Spleen (tissue), 11 donors: ENCODE data around the gene CMYA5. TPM values are rescaled to one million over a fixed set of nuclear protein-coding genes. Genes with fewer than 3 reads are reported as not detected.
A peak's percentile ranks its signal among the peaks of the same experiment; 100 is the strongest.
"Not testable (repeated sequence)": the region's sequence is repeated elsewhere in the genome, so short reads cannot be mapped to it uniquely, and the experiment has no call there.

Experiments
- DNase-seq: peaks from one replicate; pipeline ENCODE4 v3.0.0-alpha.2; 2020
- H3K27ac ChIP-seq, 8 donors: fragments of 200-600 bp; sonication (generic) in 7 of 8; 1 replicate in 4 of 8; 2 replicates in 4 of 8; pipeline versions ENCODE4 v1.5.0 to v1.8.0; 2016 to 2021; ENCODE audit warnings: inconsistent platforms in 4 of 8, mild to moderate bottlenecking in 4 of 8, moderate library complexity in 1 of 8
- H3K27me3 ChIP-seq, 7 donors: fragments of 200-600 bp; sonication (generic) in 6 of 7; replicated peaks in 1 of 7; 1 replicate in 4 of 7; 2 replicates in 3 of 7; pipeline versions ENCODE4 v1.5.0 to v1.8.0; 2016 to 2021; ENCODE audit warnings: inconsistent platforms in 3 of 7, mild to moderate bottlenecking in 1 of 7
- H3K36me3 ChIP-seq, 6 donors: fragments of 200-600 bp; sonication (generic) in 5 of 6; 1 replicate in 4 of 6; 2 replicates in 2 of 6; pipeline versions ENCODE4 v1.5.0 to v1.8.0; 2016 to 2021; ENCODE audit warnings: inconsistent platforms in 2 of 6
- H3K4me1 ChIP-seq, 6 donors: fragments of 200-600 bp; sonication (generic) in 5 of 6; 1 replicate in 3 of 6; 2 replicates in 3 of 6; pipeline versions ENCODE4 v1.5.0 to v1.8.0; 2016 to 2021; ENCODE audit warnings: inconsistent platforms in 3 of 6
- H3K4me3 ChIP-seq, 8 donors: fragments of 200-600 bp; sonication (generic) in 7 of 8; 1 replicate in 4 of 8; 2 replicates in 4 of 8; pipeline versions ENCODE4 v1.5.0 to v1.8.0; 2016 to 2021; ENCODE audit warnings: inconsistent platforms in 4 of 8, mild to moderate bottlenecking in 4 of 8, moderate library complexity in 2 of 8
- H3K9me3 ChIP-seq, 8 donors: fragments of 200-600 bp; sonication (generic) in 7 of 8; 1 replicate in 4 of 8; 2 replicates in 4 of 8; pipeline versions ENCODE4 v1.5.0 to v1.8.0; 2016 to 2021; ENCODE audit warnings: inconsistent platforms in 4 of 8
- CTCF ChIP-seq, 11 experiments: fragments of 200-600 bp in 7 of 11; fragments of 450-650 bp in 4 of 11; sonication (generic) in 4 of 11; IDR thresholded peaks in 8 of 11; conservative IDR thresholded peaks in 3 of 11; 1 replicate in 7 of 11; 2 replicates in 4 of 11; pipeline versions ENCODE4 v1.4.0 to v1.8.0; 2016 to 2021; ENCODE audit warnings: antibody characterized with exemption in 11 of 11, inconsistent platforms in 4 of 11, mild to moderate bottlenecking in 1 of 11
- POLR2A ChIP-seq, 3 donors: fragments of 450-650 bp; IDR thresholded peaks; one replicate each; pipeline ENCODE4 v1.5.1; 2017; ENCODE audit warnings: antibody characterized with exemption in 3 of 3, mild to moderate bottlenecking in 1 of 3
- POLR2AphosphoS5 ChIP-seq, 3 donors: sonication (generic); formaldehyde crosslinking; IDR thresholded peaks; one replicate each; pipeline ENCODE4 v1.5.1; 2017; ENCODE audit warnings: antibody characterized with exemption in 3 of 3
- WGBS, 5 donors: extraction: QIAGEN DNeasy Blood & Tissue Kit in 3 of 5; methylation state at CpG; one replicate each; pipeline versions ENCODE4 v1.1.5 to v1.1.7; 2013 to 2018; 5-methylcytosine and 5-hydroxymethylcytosine counted together
- intact Hi-C: fragments of 100-400 bp; cut with DNase I; formaldehyde crosslinking; loops from one replicate; pipeline ENCODE4 v1.15.0; 2023; ENCODE audit warnings: low total_unique reads
- polyA plus RNA-seq, 3 donors: library from polyadenylated mRNA; stranded (reverse); fragments of 200-250 nt; gene quantifications; one replicate each; pipeline ENCODE4 v1.2.1, GENCODE V29; 2013
- total RNA-seq, 7 donors: library from RNA; depleted of rRNA in 3 of 7; stranded (reverse); fragments of >200 nt in 3 of 7; fragmentation: NEBNext Ultra II Directional in 4 of 7; extraction: Animal tissue kit (Norgen Biotek cat#: 25700) in 4 of 7; gene quantifications; one replicate each; pipeline versions ENCODE4 v1.1.0 to v1.2.1, GENCODE V29; 2016 to 2021
- donor health status: healthy with polysubstance abuse.
- donor health status: DM: no; HTN: no; CAD: no; lungs with moderate emphysema.
- donor health status: DM: no; HTN: no; CAD: no.
- donor health status: Bipolar disorder and iron deficiency.
- donor health status: healthy.
- donor health status: DM: no; HTN: no; CAD: no.
- donor health status: DM: yes; HTN: yes; CAD: no.

CMYA5 gene
- total and polyA plus RNA-seq, 10 donors, result 0.13 to 0.85 (median 0.28) TPM

- Histone ChIP-seq H3K4me3 (no peak overlapping the region), H3K27ac (no peak overlapping the region), H3K4me1 (no peaks in the 10 kb centered on the region), H3K9me3 (peaks cover 0 to 12% (median 7%) of the 10 kb centered on the region in 8 donors), H3K36me3 (no peaks in the 10 kb centered on the region), H3K27me3 (peaks cover 0 to 4% (median 0%) of the 10 kb centered on the region in 7 donors)
- 79 to 92% (median 85%) methylated on average over 4 of the region's 4 CpGs for WGBS, 5 donors
- TF ChIP-seq POLR2A (IDR thresholded peaks at IDR 0.05), result no peak
- no peak for TF ChIP-seq CTCF (IDR thresholded peaks at IDR 0.05 in 8 of 11, conservative IDR thresholded peaks at IDR 0.05 in 3 of 11)
- no peak for TF ChIP-seq POLR2AphosphoS5 (IDR thresholded peaks at IDR 0.05)
- DNase-seq, result no peak
- intact Hi-C loops, result no loop called here
Measured at GRCh38 chr5:79773612-79774011, 84.0 kb downstream of the CMYA5 start.

GRCh38 chr5:79774171-79774854 is 84.7 kb downstream of the CMYA5 start:
- WGBS, 5 donors, result 74 to 77% (median 76%) methylated on average over 13 of the region's 13 CpGs
- DNase-seq, result no peak
- peaks cover 0 to 8% (median 7%) of the 10 kb centered on the region in 8 donors for H3K9me3 ChIP-seq
- H3K4me1 ChIP-seq, result no peaks in the 10 kb centered on the region
- intact Hi-C loops, result no loop called here
- H3K4me3 ChIP-seq, result no peak overlapping the region
- TF ChIP-seq CTCF (IDR thresholded peaks at IDR 0.05 in 8 of 11, conservative IDR thresholded peaks at IDR 0.05 in 3 of 11) (no peak), POLR2A (IDR thresholded peaks at IDR 0.05) (no peak), POLR2AphosphoS5 (IDR thresholded peaks at IDR 0.05) (no peak)
- H3K27me3 ChIP-seq, result peaks cover 0 to 4% (median 0%) of the 10 kb centered on the region in 7 donors
- H3K27ac ChIP-seq, result no peak overlapping the region
- no peaks in the 10 kb centered on the region for H3K36me3 ChIP-seq

- Histone ChIP-seq H3K27ac (no peak overlapping the region), H3K36me3 (no peaks in the 10 kb centered on the region), H3K4me1 (no peaks in the 10 kb centered on the region), H3K9me3 (peaks cover 0 to 2% (median 2%) of the 10 kb centered on the region in 8 donors), H3K4me3 (no peak overlapping the region), H3K27me3 (peaks cover 0 to 4% (median 0%) of the 10 kb centered on the region in 7 donors)
- no peak for DNase-seq
- 84 to 93% (median 88%) methylated on average over 4 of the region's 4 CpGs for WGBS, 5 donors
- TF ChIP-seq POLR2A (IDR thresholded peaks at IDR 0.05), result no peak
- no peak for TF ChIP-seq CTCF (IDR thresholded peaks at IDR 0.05 in 8 of 11, conservative IDR thresholded peaks at IDR 0.05 in 3 of 11)
- TF ChIP-seq POLR2AphosphoS5 (IDR thresholded peaks at IDR 0.05), result no peak
- intact Hi-C loops, result no loop called here
Measured at GRCh38 chr5:79774855-79775237, 85.2 kb downstream of the CMYA5 start.

GRCh38 chr5:79784741-79785140 is 95.1 kb downstream of the CMYA5 start:
- H3K36me3 ChIP-seq, intact Hi-C loops, H3K27ac ChIP-seq, H3K9me3 ChIP-seq, H3K4me1 ChIP-seq, H3K27me3 ChIP-seq, DNase-seq: not testable (repeated sequence)
- H3K4me3 ChIP-seq, result peak overlapping the region in 2 of 8 donors; percentile 18 to 47
- 29 to 91% (median 84%) methylated on average over 11 to 14 of the region's 14 CpGs for WGBS, 5 donors
